Measurements from ENCODE around the gene SLC6A2.

SLC6A2 gene

DNA sequence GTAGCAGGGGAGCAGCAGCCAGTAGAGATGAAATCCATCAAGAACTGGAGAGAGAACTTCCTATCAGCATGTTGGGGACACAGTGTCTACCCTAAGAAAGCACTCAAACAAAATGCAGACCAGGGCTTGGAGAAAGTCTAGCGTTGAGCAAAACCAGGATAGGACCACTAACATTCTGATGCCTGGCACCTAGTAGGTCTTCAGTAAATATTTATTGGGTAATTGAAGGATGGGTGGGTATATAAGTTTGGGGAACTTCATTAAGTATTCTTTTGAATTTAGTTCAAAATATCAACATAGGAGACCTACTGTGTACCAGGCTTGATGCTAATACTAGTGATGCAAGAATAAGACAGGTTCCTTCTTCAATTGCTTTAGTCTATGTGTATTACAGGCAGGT, 30.9 kb downstream of the SLC6A2 start:
- TF ChIP-seq, protein P1, sequence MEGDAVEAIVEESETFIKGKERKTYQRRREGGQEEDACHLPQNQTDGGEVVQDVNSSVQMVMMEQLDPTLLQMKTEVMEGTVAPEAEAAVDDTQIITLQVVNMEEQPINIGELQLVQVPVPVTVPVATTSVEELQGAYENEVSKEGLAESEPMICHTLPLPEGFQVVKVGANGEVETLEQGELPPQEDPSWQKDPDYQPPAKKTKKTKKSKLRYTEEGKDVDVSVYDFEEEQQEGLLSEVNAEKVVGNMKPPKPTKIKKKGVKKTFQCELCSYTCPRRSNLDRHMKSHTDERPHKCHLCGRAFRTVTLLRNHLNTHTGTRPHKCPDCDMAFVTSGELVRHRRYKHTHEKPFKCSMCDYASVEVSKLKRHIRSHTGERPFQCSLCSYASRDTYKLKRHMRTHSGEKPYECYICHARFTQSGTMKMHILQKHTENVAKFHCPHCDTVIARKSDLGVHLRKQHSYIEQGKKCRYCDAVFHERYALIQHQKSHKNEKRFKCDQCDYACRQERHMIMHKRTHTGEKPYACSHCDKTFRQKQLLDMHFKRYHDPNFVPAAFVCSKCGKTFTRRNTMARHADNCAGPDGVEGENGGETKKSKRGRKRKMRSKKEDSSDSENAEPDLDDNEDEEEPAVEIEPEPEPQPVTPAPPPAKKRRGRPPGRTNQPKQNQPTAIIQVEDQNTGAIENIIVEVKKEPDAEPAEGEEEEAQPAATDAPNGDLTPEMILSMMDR (IDR thresholded peaks at IDR 0.05; ENCODE audit: low read depth, low read length, missing control alignments) = no peak
- DNase-seq (ENCODE audit: extremely low read depth, low read depth) = no peak
- no peak overlapping the region for H3K4me3 ChIP-seq (replicated peaks; ENCODE audit: low read depth, low read length)

DNA sequence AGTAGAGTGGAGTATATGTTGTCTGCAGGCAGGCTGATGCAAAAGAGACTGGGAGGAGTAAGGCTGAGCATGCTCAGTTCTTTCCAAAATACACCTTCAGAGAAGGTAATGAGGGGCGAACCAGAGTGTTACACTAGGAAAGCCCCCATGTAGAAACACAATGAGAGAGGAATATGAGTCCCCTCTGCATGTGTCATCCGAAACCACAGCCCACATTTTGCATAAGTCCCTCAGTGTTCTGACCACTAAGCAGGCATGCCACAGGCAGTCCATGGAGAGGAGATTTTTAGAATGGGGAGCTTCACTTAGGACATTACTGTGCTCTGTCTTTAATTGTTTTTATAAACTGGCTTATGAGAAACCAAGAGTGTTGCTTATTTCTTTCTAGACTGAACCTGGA, 32.0 kb downstream of the SLC6A2 start:
- DNase-seq (ENCODE audit: extremely low read depth, low read depth) = no peak
- no peak overlapping the region for H3K4me3 ChIP-seq (replicated peaks; ENCODE audit: low read depth, low read length)
- TF ChIP-seq, protein P1 (IDR thresholded peaks at IDR 0.05; ENCODE audit: low read depth, low read length, missing control alignments) = no peak

DNA sequence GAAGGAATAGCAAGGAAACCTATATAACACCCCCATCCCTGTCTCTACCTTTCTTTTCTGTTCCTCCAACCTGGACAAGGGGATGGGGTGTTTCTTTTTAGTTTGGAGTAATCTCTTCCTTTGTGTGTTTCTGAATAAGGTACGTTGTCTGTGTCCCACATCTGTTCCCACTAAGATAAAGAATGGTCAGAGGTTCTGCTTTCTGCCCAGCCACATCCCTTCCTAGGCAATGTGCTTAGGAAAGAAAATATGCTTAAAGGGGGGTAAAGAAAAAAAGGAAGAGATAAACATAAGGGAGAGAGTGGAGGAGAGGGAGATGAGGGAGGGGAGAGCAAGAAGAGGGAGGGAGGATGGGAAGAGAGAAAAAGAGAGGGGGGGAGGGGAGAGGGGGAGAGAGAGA, 35.1 kb downstream of the SLC6A2 start:
- TF ChIP-seq, protein P1 (IDR thresholded peaks at IDR 0.05; ENCODE audit: low read depth, low read length, missing control alignments) = no peak

DNA sequence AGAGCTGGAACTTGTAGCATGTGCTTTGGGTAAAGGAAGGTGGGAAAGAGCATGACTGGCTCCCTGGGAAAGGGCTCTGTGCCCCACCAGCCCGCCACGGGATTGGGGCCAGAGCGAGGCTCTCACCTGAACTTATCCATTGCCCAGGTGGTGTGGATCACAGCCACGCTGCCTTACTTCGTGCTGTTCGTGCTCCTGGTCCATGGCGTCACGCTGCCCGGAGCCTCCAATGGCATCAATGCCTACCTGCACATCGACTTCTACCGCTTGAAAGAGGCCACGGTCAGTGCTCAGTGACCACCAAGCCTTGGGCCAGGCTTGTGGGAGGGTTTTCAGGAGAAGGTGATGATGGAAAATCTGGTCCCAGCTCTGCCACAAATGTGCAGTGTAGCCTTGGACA, 36.0 kb downstream of the SLC6A2 start:
- H3K4me3 ChIP-seq (replicated peaks; ENCODE audit: low read depth, low read length) = no peak overlapping the region
- TF ChIP-seq, protein P1 (IDR thresholded peaks at IDR 0.05; ENCODE audit: low read depth, low read length, missing control alignments) = no peak
- DNase-seq (ENCODE audit: extremely low read depth, low read depth) = no peak

More for the DNA sequence above, 35.1 kb downstream of the SLC6A2 start:
- no peak for DNase-seq (ENCODE audit: extremely low read depth, low read depth)
- H3K4me3 ChIP-seq (replicated peaks; ENCODE audit: low read depth, low read length) = no peak overlapping the region

DNA sequence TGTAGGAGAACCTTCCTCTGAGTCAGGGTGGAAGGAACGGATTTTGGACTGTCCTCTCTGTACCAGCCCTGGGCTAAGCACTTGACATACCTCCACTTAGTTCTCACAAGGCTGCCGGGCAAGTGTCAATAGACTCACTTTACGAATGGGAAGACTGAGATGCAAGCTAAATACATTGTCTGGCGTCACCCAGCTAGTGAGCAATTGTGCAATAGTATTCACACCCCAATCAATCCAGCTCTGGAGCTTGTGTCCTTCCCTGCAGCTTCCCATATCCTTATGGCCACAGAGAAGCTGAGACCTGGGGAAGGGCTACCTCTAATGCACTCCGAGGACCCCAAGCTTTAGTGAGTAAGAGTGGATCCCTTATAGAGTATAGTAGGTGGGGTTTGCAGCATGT, 39.8 kb downstream of the SLC6A2 start:
- TF ChIP-seq, protein P1 (IDR thresholded peaks at IDR 0.05; ENCODE audit: low read depth, low read length, missing control alignments) = no peak
- H3K4me3 ChIP-seq (replicated peaks; ENCODE audit: low read depth, low read length) = no peak overlapping the region
- DNase-seq (ENCODE audit: extremely low read depth, low read depth) = no peak

DNA sequence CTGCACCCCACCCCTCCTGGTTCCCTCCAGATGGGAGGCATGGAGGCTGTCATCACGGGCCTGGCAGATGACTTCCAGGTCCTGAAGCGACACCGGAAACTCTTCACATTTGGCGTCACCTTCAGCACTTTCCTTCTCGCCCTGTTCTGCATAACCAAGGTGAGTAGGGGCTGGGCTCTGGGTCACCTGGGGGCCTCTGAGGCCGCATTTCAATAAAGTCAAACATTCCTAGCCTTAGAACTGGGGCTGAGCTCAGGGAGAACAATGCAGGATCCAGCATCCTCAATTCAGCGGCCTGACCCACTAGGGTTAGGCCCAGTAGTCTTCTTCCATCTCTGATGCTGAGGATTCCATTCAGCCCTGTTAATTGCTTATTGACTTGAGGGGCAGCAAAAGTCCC, 42.1 kb downstream of the SLC6A2 start:
- DNase-seq (ENCODE audit: extremely low read depth, low read depth) = no peak
- TF ChIP-seq, protein P1 (IDR thresholded peaks at IDR 0.05; ENCODE audit: low read depth, low read length, missing control alignments) = no peak
- no peak overlapping the region for H3K4me3 ChIP-seq (replicated peaks; ENCODE audit: low read depth, low read length)

DNA sequence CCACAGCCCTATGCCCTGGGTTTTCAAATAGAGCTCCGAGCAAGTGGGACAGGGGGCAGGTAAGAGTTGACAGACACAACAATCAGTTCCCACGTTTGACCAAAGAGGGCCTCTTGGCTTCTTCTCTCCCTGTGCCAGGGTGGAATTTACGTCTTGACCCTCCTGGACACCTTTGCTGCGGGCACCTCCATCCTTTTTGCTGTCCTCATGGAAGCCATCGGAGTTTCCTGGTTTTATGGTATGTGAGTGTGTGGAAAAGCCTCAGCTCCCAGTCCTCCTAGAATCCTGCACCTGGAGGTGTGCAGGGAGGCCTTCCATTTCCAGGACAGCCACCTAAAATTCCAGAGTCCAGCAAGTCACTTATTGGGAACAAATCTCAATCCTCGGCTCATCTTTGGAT, 42.5 kb downstream of the SLC6A2 start:
- no peak overlapping the region for H3K4me3 ChIP-seq (replicated peaks; ENCODE audit: low read depth, low read length)
- TF ChIP-seq, protein P1 (IDR thresholded peaks at IDR 0.05; ENCODE audit: low read depth, low read length, missing control alignments) = no peak
- no peak for DNase-seq (ENCODE audit: extremely low read depth, low read depth)

Data from HFF-Myc (cell line).